Activated effector memory CD4-positive, alpha-beta T cell treated with Interleukin-2 at 50 U/mL for 16 hours (primary cell): ENCODE data around the gene BPIFB3.

Source experiments
- DNase-seq: peaks from one replicate; pipeline ENCODE4 v3.0.0-alpha.2; 2020

Gene BPIFB3

DNA sequence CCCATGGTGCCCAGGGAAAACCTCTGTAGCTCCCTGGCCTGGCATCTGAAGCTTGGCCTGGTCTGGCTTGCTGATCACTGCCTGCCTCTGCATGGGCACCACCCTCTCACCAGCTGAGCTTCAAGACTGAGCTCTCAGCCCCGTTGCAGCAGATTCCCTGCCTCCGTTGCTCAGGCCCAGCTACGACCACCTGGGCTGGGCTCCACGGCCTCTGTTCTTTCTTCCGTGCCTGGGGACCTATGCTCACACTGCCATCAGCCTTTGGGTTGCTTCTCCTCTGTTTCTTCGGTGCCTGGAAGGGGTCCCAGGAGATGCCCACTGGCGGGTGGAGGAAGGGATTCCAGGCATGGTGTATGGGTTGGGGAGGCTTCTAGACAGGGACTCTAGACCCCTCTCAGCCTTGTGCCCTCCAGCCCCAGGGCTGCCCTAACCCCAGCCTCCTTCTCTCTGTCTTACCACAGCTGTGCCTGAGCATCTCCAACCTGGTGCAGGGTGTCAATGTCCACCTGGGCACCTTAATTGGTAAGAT is 37.1 kb upstream of the BPIFB3 start:
- no peak for DNase-seq

DNA sequence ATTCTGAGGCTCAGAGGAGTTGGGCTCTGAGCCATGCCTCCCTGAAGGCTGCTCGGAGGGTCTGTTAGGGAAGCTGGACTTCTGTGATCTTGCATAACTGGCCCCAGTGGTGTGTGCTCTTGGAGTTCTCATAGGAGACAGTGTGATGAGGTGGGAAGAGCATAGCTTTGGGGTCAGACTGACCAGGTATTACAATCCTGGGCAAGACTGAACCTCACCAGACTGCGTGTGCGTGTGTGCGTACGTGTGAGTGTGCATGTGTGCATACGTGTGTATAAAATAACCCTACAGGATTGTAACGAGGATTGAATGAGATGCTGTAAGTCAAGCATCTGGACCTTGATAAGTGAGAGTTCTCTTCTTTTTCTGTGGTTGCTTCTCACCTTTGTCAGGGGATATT is 36.2 kb upstream of the BPIFB3 start:
- DNase-seq, result no peak

DNA sequence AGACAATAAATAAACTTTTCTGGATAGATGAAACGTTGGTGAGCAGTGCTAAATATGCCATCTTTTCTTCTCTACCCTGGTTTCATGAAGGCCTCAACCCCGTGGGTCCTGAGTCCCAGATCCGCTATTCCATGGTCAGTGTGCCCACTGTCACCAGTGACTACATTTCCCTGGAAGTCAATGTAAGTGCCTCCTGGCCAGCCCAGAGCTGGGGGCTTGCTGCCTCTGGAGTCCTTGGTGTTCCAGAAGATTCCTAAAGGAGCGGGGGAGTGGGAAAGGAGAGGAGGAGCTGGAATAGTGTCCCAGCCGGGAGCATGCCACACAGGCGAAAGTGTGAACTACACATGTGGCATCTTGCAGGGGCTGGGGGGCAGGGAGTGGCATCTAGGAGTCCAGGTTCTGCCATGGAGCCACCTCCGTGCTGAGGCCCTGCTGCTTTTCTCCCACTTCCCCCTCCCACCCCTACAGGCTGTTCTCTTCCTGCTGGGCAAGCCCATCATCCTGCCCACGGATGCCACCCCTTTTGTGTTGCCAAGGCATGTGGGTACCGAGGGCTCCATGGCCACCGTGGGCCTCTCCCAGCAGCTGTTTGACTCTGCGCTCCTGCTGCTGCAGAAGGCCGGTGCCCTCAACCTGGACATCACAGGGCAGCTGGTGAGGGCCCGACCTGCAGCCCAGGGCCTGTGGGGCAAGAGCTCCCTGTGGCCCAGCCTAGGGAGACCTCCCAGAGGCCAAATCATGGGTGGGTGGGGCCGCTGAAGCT is 35.4 kb upstream of the BPIFB3 start:
- DNase-seq, result no peak

GRCh38 chr20:33019465-33020277 is 34.0 kb upstream of the BPIFB3 start:
- DNase-seq, result no peak

DNA sequence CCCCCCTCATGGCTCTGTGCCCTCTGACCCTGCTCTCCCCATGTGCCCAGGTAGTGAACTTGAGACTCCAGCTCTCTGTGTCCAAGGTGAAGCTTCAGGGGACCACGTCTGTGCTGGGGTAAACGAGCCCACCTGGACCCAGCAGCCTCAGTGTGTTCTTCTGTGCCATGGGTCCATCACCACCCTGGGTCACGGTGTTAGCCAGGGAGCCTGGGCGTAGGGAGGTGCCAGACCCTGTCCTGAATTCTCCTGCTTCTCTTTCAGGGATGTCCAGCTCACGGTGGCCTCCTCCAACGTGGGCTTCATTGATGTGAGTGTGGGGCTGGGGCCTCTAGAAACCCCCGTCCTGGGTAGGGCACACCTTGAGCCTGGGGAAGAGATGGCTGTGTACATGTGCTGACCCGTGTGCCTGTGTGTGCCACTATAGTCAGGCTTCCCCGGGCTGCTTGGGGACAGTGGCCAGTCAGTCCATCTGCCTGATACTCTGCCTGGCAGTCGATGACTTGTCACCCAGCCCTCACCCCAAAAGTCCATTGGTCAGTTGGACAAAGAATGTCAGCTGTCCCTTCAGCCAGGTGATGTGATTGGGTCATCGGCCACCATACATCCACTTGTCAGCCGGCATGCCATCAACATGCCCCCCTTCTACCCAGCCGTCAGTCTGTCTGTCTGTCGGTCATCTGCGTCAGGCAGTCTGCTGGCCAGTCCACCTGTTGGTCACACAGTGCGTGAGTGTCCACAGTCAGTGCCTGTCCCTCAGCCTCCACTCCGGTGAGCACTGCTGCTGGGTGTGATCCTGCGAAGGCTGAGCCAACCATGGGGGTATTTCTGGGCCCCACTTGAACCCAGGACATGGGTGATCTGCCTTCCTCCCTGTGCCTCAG is 33.2 kb upstream of the BPIFB3 start:
- DNase-seq, result no peak

GRCh38 chr20:33021879-33022278 is 31.8 kb upstream of the BPIFB3 start:
- DNase-seq, result no peak

DNA sequence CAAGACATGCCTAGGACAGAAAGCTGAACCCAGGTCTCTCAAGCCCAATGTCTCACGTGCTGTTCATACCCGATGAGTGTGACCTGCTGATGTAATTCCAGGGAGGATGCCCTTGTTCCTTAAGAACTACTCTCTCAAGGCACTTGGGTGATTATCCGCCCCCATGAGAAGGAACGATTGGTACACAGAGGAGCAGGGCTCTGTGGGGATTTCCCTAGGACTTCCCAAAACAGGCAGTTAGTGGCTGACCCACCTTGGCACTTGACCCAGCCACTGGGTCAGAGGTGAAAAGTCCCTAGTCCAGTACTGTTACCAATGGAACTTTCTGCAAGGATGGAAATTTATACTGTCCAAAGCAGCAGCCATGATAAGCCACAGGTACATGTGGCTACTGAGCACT is 31.4 kb upstream of the BPIFB3 start:
- no peak for DNase-seq

GRCh38 chr20:33022694-33023438 is 30.8 kb upstream of the BPIFB3 start:
- no peak for DNase-seq

GRCh38 chr20:33023439-33024242 is 30.1 kb upstream of the BPIFB3 start:
- DNase-seq, result no peak

DNA sequence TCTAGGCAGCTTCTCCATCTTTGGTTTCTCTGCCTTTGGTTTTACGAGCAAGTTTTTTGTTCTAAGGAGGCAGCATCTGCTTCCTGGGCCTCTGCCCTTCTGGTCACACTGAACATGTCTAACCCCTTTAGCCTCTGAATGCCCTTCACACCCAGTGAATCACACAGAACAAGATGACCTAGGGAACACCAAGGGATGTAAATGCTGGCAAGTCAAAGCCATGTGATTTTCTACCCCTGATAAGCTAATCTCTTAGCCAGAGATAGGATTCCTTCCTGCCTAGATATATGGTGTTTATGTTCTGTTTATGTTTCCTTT is 29.5 kb upstream of the BPIFB3 start:
- DNase-seq, result no peak

DNA sequence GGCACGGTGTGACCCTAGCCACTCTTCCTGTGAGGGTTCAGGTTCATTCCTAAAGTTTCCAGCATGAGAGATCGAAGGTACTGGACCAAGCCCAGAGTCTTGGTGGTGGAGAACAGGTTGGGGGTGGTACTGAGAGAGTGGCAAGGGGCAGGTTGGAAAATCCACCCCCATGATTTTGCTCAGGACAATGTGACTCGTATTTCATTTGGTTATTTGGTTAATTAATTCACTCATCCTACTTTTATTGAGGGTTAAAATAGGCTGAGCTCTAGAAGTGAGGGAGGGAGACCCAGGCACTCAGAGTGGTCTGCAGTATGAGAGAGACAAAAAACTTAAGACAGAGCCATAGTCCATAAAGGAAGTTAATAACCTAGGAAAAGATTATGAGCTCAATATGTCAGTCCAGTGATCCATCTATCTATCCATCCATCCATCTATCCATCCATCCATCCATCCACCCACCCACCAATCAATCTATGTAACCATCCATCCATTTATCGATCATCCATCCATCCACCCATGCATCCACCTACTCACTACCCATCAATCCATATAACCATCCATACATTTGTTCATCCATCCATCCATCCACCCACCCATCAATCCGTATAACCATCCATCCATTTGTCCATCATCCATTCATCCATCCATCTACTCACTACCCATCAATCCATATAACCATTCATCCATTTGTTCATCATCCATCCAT is 28.9 kb upstream of the BPIFB3 start:
- DNase-seq, result no peak

DNA sequence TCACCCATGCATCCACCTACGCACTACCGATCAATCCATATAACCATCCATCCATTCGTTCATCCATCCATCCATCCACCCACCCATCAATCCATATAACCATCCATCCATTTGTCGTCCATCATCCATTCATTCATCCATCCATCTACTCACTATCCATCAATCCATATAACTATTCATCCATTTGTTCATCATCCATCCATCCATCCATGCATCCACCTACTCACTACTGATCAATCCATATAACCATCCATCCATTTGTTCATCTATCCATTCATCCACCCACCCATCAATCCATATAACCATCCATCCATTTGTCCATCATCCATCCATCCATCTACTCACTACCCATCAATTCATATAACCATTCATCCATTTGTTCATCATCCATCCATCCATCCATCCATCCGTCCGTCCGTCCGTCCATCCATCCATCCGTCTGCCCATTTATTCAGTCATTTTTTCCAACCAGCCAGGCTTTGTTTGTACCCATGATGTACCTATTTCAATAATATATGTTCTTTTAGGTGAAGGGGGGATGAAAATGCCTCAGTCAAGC is 28.3 kb upstream of the BPIFB3 start:
- no peak for DNase-seq

DNA sequence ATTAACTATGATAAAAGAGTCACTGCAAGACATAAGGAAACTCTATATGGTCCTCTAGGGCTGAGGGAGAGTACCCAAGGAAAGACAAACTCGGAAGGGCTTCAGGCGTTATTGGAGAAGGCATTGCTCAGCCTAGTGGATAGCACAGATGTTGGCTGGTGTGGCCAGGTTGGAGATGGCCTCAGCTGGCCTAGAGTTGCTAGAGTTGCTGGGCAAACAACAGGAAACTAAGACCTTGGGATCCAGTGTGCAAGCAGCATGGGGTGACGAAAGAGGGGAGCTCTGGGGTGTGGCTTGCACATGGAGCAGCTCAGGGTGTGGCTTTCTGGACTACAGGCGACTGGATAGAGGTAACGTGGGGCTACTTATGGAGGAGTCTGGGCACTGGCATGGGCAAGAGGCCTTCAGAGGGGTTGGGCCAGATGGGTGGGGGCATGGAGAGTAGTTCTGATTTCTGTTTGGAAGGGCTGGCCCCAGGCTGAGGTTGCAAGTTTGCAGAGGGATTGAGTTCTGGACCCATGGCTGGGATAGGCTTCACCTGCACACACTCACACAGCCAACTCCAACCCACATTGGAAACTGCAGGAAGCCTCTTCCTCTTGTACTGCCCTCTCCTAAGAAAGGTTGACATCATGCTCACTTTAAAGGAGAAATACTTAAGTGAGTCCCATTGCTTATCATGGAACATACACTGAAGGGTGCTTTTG is 27.5 kb upstream of the BPIFB3 start:
- DNase-seq, result no peak

- DNase-seq, result no peak
Observed at GRCh38 chr20:33026779-33027759, 26.6 kb upstream of the BPIFB3 start.

DNA sequence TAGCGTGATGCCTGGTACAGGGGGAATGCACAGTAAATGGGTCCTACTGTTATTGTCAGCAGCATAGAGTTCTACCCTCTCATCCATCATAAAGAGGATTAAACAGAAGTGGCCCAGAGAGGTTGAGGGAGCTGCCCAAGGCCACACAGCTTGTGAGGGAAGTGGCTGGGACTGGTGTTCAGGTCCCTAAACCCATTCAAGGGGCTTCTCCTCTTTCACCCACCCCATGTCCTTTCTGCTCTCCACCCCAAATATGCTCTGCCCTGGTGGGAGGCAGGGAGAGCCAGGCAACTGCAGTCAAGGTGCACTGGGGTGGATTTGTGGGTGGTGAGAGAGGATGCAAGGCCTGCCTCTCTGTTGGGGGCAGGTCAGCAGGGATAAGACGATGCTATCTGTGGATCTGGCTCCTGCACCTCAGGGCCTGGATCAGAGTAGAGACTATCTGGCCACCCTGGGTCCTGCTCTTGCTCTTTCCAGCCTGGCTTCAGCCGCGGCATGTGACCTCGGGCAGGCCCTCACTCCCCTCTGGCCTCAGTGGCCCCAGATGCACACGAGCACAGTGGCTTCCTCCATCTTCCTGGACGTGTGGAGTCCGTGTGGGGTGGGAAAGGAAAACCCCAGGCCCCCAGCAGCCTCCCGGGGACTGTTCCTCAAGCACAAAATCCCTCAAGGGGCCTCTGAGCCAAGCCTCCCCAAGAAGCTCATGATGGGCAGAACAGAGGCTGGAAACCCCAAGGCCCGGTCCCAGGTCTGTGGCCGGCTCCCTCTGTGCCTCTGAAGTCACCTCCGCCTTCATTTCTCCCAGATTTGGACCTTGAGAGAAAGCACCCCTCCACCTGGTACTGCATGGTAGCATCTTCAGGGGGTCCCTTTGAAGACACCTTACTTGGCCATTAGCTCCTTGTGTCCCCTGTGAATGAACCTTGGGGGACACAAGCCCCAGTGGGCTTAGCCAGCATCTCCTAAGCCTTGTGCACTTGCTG is 25.6 kb upstream of the BPIFB3 start:
- no peak for DNase-seq

DNA sequence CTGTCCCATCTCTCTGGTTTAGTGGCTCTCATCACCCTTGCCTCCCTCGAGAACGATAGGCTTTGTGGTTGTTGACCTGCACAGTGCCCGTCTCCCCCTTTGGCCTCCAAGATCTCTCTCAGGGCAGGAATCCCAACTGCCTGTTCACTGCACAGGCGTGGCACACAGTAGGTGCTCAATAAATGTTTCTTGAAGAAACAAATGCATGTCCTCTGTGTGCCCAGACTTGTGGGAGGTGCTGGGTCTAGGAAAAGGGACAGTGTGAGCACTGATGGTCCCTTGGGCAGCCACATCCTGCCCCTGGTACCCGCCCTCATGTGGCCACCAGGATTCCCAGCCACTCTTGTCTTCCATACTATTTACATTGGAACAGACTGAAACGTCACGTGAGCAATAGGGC is 24.8 kb upstream of the BPIFB3 start:
- DNase-seq, result no peak

DNA sequence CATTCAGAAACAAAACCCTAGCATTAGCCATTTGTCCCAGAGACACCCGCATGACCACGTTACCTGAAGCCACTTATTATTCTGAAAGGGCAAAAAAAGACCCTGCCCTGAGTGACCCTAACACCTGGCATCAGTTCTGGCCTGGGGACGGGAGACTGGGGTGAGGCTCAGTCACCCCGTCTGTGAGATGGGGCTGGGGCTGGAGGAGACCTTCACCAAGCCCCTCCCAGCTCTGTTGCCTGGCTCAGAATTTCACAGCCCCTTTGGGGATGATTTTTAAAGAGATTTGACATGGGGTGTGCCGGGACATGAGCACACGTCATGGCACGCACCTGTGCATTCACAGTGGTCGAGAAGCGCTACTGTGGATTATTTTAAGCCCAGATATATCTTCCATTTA is 23.6 kb upstream of the BPIFB3 start:
- DNase-seq, result no peak
